ENCODE data around the gene KDM7A. TPM values are rescaled to one million over a fixed set of nuclear protein-coding genes. Genes with fewer than 3 reads are reported as not detected.

KDM7A gene
- total RNA-seq, 4 donors from 2014 or later: 38.0 to 59.3 (median 38.8) TPM

GRCh38 chr7:140050100-140050499 lies 126.7 kb downstream of the KDM7A start:
- Histone ChIP-seq H3K27me3 (no peaks in the 10 kb centered on the region), H3K9me3 (no peaks in the 10 kb centered on the region), H3K4me1 (peaks cover 0 to 32% (median 1%) of the 10 kb centered on the region in 4 donors), H3K4me3 (no peak overlapping the region), H3K27ac (peak overlapping the region in 2 of 4 donors; percentile 37 to 77), H3K36me3 (peaks cover 0 to 20% (median 0%) of the 10 kb centered on the region in 3 donors)
- DNase-seq: no peak
- TF ChIP-seq CTCF (IDR thresholded peaks at IDR 0.05): no peak
- TF ChIP-seq POLR2A (IDR thresholded peaks at IDR 0.05): no peak

GRCh38 chr7:140049339-140050024 lies 127.3 kb downstream of the KDM7A start:
- Histone ChIP-seq H3K27ac (peak overlapping the region in 3 of 4 donors; percentile 37 to 84 (median 77)), H3K4me1 (peaks cover 0 to 32% (median 1%) of the 10 kb centered on the region in 4 donors), H3K27me3 (no peaks in the 10 kb centered on the region), H3K4me3 (no peak overlapping the region), H3K9me3 (no peaks in the 10 kb centered on the region), H3K36me3 (peaks cover 0 to 19% (median 0%) of the 10 kb centered on the region in 3 donors)
- TF ChIP-seq POLR2A (IDR thresholded peaks at IDR 0.05) (no peak), CTCF (IDR thresholded peaks at IDR 0.05) (no peak)
- DNase-seq: peak in 2 of 3 donors; percentile 64 to 71

DNA sequence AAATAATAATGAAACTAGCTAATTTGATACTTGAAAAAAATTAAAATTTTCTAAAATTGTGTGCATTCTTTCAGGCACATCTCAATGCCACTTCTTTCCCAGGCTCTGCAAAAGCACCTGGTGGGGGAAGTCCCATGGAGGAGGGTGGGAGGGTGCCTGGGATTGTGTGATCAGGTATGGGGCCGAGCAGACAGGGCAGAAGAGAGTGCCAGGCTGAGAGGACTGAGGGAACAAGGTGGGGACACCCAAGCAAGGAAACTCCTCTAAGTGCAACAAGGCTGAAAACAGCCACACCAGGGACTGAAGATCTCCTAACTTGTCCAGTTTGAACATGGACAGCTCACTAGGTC lies 127.8 kb downstream of the KDM7A start:
- no peaks in the 10 kb centered on the region for H3K9me3 ChIP-seq
- H3K27ac ChIP-seq: peak overlapping the region in 3 of 4 donors; percentile 24 to 84 (median 77)
- H3K27me3 ChIP-seq: no peaks in the 10 kb centered on the region
- H3K36me3 ChIP-seq: peaks cover 0 to 15% (median 0%) of the 10 kb centered on the region in 3 donors
- no peak overlapping the region for H3K4me3 ChIP-seq
- TF ChIP-seq POLR2A (IDR thresholded peaks at IDR 0.05) (no peak), CTCF (IDR thresholded peaks at IDR 0.05) (no peak)
- DNase-seq: peak in 1 of 3 donors; percentile 53
- peaks cover 0 to 32% (median 1%) of the 10 kb centered on the region in 4 donors for H3K4me1 ChIP-seq

GRCh38 chr7:140048138-140048537 lies 128.6 kb downstream of the KDM7A start:
- peaks cover 0 to 23% (median 0%) of the 10 kb centered on the region in 3 donors for H3K36me3 ChIP-seq

GRCh38 chr7:140047197-140047596 lies 129.6 kb downstream of the KDM7A start:
- Histone ChIP-seq H3K4me3 (no peak overlapping the region), H3K27ac (no peak overlapping the region), H3K36me3 (peaks cover 0 to 31% (median 0%) of the 10 kb centered on the region in 3 donors), H3K9me3 (no peaks in the 10 kb centered on the region), H3K4me1 (peaks cover 0 to 32% (median 1%) of the 10 kb centered on the region in 4 donors), H3K27me3 (no peaks in the 10 kb centered on the region)
- no peak for DNase-seq
- no peak for TF ChIP-seq CTCF (IDR thresholded peaks at IDR 0.05)
- TF ChIP-seq POLR2A (IDR thresholded peaks at IDR 0.05): no peak

More at GRCh38 chr7:140048138-140048537, 128.6 kb downstream of the KDM7A start:
- Histone ChIP-seq H3K4me1 (peaks cover 0 to 32% (median 1%) of the 10 kb centered on the region in 4 donors), H3K27me3 (no peaks in the 10 kb centered on the region), H3K9me3 (no peaks in the 10 kb centered on the region), H3K27ac (peak overlapping the region in 1 of 4 donors; percentile 37), H3K4me3 (no peak overlapping the region)
- DNase-seq: no peak
- TF ChIP-seq CTCF (IDR thresholded peaks at IDR 0.05) (no peak), POLR2A (IDR thresholded peaks at IDR 0.05) (no peak)

Measured in Peyer's patch (tissue), 4 donors.